Raji (cell line): Measurements from ENCODE around the gene PKLR.

Source experiments
- POLR2A ChIP-seq: IDR thresholded peaks from 2 replicates; pipeline ENCODE4 v1.6.1; 2011; ENCODE audit warnings: low read depth, low read length, control low read depth; ENCODE audit not compliant: insufficient read depth

PKLR gene

GRCh38 chr1:155301342-155301841 is at the start of gene PKLR:
TSS of gene PKLR (minus strand) at chr1:155301438. CDS start at chr1:155301395, 43 bp downstream.
- TF ChIP-seq POLR2A, result no peak

GRCh38 chr1:155342842-155343241 is 41.6 kb upstream of the PKLR start:
- no peak for TF ChIP-seq POLR2A

- TF ChIP-seq POLR2A, result no peak
Measured at GRCh38 chr1:155339515-155340097, 38.4 kb upstream of the PKLR start.

GRCh38 chr1:155334962-155335361 is 33.7 kb upstream of the PKLR start:
- no peak for TF ChIP-seq POLR2A

- TF ChIP-seq POLR2A, result no peak
Measured at GRCh38 chr1:155329980-155330598, 28.9 kb upstream of the PKLR start.

GRCh38 chr1:155327981-155328380 is 26.7 kb upstream of the PKLR start:
- TF ChIP-seq POLR2A, result no peak

GRCh38 chr1:155326631-155327037 is 25.4 kb upstream of the PKLR start:
- TF ChIP-seq POLR2A, result no peak

GRCh38 chr1:155326020-155326526 is 24.8 kb upstream of the PKLR start:
- no peak for TF ChIP-seq POLR2A

- no peak for TF ChIP-seq POLR2A
Measured at GRCh38 chr1:155325603-155325893, 24.3 kb upstream of the PKLR start.

GRCh38 chr1:155324717-155325602 is 23.7 kb upstream of the PKLR start:
- no peak for TF ChIP-seq POLR2A

GRCh38 chr1:155324037-155324716 is 22.9 kb upstream of the PKLR start:
- peak; percentile 75 for TF ChIP-seq POLR2A

GRCh38 chr1:155323729-155324036 is 22.4 kb upstream of the PKLR start:
- peak; percentile 47; the same call in 1 of the 2 replicates for TF ChIP-seq POLR2A

GRCh38 chr1:155322953-155323728 is 21.9 kb upstream of the PKLR start:
- no peak; the same call in 1 of the 2 replicates for TF ChIP-seq POLR2A

GRCh38 chr1:155322571-155322952 is 21.3 kb upstream of the PKLR start:
- TF ChIP-seq POLR2A, result no peak
